Esophagus squamous epithelium (tissue), 4 donors: ENCODE data around the gene LIMA1.
"Not testable (repeated sequence)": the region's sequence is repeated elsewhere in the genome, so short reads cannot be mapped to it uniquely, and the experiment has no call there.

Experiments used
- POLR2A ChIP-seq, 4 donors: fragments of 450-650 bp; IDR thresholded peaks; one replicate each; pipeline ENCODE4 v1.6.1; 2017; ENCODE audit warnings: antibody characterized with exemption in 4 of 4, mild to moderate bottlenecking in 4 of 4, moderate library complexity in 3 of 4
- TF ChIP-seq, protein P1 (sequence below), 6 experiments: fragments of 450-650 bp in 4 of 6; fragments of 200-600 bp in 2 of 6; sonication (generic) in 2 of 6; IDR thresholded peaks; one replicate each; pipeline ENCODE4 v1.5.1; 2016 to 2019; ENCODE audit warnings: antibody characterized with exemption in 6 of 6, mild to moderate bottlenecking in 4 of 6, moderate library complexity in 4 of 6

DNA sequence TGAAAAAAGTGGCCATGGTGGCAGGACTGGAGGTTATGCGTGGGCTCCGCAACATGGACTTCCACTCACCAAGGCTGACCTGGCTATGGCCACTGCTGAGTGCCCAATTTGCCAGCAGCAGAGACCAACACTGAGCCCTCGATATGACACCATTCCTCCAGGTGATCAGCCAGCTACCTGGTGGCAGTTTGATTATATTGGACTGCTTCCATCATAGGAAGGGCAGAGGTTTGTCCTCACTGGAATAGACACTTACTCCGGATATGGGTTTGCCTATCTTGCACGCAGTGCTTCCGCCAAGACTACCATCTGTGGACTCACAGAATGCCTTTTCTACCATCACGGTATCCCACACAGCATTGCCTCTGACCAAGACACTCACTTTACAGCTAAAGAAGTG is 40.8 kb upstream of the LIMA1 start:
- not testable (repeated sequence) for TF ChIP-seq POLR2A (IDR thresholded peaks at IDR 0.05)
- TF ChIP-seq, protein P1, sequence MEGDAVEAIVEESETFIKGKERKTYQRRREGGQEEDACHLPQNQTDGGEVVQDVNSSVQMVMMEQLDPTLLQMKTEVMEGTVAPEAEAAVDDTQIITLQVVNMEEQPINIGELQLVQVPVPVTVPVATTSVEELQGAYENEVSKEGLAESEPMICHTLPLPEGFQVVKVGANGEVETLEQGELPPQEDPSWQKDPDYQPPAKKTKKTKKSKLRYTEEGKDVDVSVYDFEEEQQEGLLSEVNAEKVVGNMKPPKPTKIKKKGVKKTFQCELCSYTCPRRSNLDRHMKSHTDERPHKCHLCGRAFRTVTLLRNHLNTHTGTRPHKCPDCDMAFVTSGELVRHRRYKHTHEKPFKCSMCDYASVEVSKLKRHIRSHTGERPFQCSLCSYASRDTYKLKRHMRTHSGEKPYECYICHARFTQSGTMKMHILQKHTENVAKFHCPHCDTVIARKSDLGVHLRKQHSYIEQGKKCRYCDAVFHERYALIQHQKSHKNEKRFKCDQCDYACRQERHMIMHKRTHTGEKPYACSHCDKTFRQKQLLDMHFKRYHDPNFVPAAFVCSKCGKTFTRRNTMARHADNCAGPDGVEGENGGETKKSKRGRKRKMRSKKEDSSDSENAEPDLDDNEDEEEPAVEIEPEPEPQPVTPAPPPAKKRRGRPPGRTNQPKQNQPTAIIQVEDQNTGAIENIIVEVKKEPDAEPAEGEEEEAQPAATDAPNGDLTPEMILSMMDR (IDR thresholded peaks at IDR 0.05) = not testable (repeated sequence)
